A673 (cell line): Measurements from ENCODE around the gene PIGU. TPM values are rescaled to one million over a fixed set of nuclear protein-coding genes. Genes with fewer than 3 reads are reported as not detected.

ENCODE experiments used
- BruUV-seq: library from RNA; stranded (reverse); fragments of 400-500 nt; replicated peaks from 2 replicates; lab custom pipeline; 2021; lab: Mats Ljungman, UMichigan
- CTCF ChIA-PET: fragments of 300-600 bp; sonication (Branson Sonifier 250); formaldehyde crosslinking; loops from one replicate; lab custom pipeline; 2022; ENCODE audit warnings: antibody characterized with exemption; lab: Charles Lee
- POLR2A ChIA-PET: fragments of 300-600 bp; sonication (Branson Sonifier 250); formaldehyde crosslinking; loops from one replicate; lab custom pipeline; 2022; ENCODE audit warnings: antibody characterized with exemption; ENCODE audit not compliant: low non-redundant PET; lab: Charles Lee
- DNase-seq: peaks from one replicate; pipeline ENCODE4 v3.0.0-alpha.2; 2015; ENCODE audit warnings: low spot score
- H3K27ac ChIP-seq: fragments of 200-600 bp; sonication (generic); 2 replicates; pipeline ENCODE4 v1.5.1; 2016; ENCODE audit warnings: mixed run types, low read depth, mild to moderate bottlenecking, mixed read lengths, antibody characterized with exemption, low read length; ENCODE audit not compliant: poor library complexity, severe bottlenecking
- H3K27me3 ChIP-seq: fragments of 200-600 bp; sonication (generic); replicated peaks from 2 replicates; pipeline ENCODE4 v1.6.1; 2017; ENCODE audit warnings: mixed run types, low read depth, mild to moderate bottlenecking, mixed read lengths, antibody characterized with exemption, low read length; ENCODE audit not compliant: insufficient read depth, poor library complexity
- H3K36me3 ChIP-seq: fragments of 200-600 bp; sonication (generic); 2 replicates; pipeline ENCODE4 v1.6.1; 2016; ENCODE audit warnings: mixed run types, mild to moderate bottlenecking, mixed read lengths, antibody characterized with exemption, low read length; ENCODE audit not compliant: insufficient read depth, poor library complexity, severe bottlenecking
- H3K4me1 ChIP-seq: fragments of 200-600 bp; sonication (generic); 2 replicates; pipeline ENCODE4 v1.6.1; 2017; ENCODE audit warnings: mixed run types, mild to moderate bottlenecking, mixed read lengths, antibody characterized with exemption, low read length; ENCODE audit not compliant: insufficient read depth, poor library complexity, severe bottlenecking
- H3K4me3 ChIP-seq: fragments of 200-600 bp; sonication (generic); 2 replicates; pipeline ENCODE4 v1.5.1; 2016; ENCODE audit warnings: low read depth, mixed run types, mild to moderate bottlenecking, mixed read lengths, low read length; ENCODE audit not compliant: poor library complexity, severe bottlenecking
- H3K9me3 ChIP-seq: fragments of 200-600 bp; sonication (generic); 2 replicates; pipeline ENCODE4 v1.6.1; 2016; ENCODE audit warnings: mixed run types, low read depth, mild to moderate bottlenecking, mixed read lengths, antibody characterized with exemption, low read length; ENCODE audit not compliant: poor library complexity, severe bottlenecking
- EZH2 ChIP-seq: fragments of 200-600 bp; sonication (generic); IDR thresholded peaks from 2 replicates; pipeline ENCODE4 v1.6.1; 2017; ENCODE audit warnings: borderline replicate concordance, low read depth, mild to moderate bottlenecking, mixed read lengths, antibody characterized with exemption, low read length; ENCODE audit not compliant: poor library complexity, severe bottlenecking
- intact Hi-C: fragments of 100-400 bp; cut with micrococcal nuclease; formaldehyde crosslinking; loops from one replicate; pipeline ENCODE4 v1.10.0; 2022; ENCODE audit not compliant: unreplicated experiment
- total RNA-seq: library from RNA; stranded (reverse); gene quantifications from 2 replicates; pipeline ENCODE4 v1.2.3, GENCODE V29; 2021
- TF ChIP-seq, protein P1 (sequence below): fragments of 300-800, 200-600 bp; sonication (generic); conservative IDR thresholded peaks from 2 replicates; pipeline ENCODE4 v1.5.1; 2017; ENCODE audit warnings: low read depth, mild to moderate bottlenecking, antibody characterized with exemption, low read length, moderate library complexity, mixed read lengths

Gene PIGU
- total RNA-seq, 1 experiment from 2014 or later: 31.4 TPM

DNA sequence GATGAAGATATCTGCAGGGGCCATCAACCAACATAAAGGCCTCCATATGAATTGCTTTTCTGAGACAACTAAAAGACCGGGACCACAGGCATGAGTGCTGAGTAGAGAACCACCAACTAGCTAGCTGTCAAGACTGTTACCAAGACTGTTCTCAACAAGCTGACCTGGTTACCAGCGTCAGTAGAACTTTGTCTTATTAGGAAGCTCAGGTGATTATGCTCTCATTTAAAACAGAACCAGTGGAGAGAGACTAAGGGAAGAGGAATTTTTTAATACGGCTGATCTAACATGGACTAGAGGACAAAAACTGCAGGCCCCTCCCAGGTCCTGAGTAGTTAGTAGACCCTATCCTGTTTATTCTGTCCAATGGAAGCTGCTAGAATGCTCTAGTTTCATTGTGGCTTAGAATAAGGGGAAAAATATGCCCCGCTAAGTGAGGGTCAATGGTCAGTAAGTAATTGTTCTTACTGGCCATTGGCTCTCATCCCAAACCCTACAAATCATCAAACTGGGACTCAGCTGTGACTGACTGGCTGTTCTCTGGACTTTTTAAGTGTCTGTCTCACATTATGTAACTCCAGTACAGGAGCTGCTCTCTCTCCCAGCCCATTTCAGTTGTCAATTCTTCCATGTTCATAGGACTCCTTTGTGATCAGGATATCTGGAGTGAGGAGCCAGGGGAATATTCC lies 164.5 kb downstream of the PIGU start:
- CTCF ChIA-PET: no interaction called here
- H3K9me3 ChIP-seq: no peaks in the 10 kb centered on the region
- no peak overlapping the region for H3K27ac ChIP-seq
- BruUV-seq: no TSS peak
- POLR2A ChIA-PET: no interaction called here
- intact Hi-C loops: loop anchor here (10.0 kb wide), 1 partner anchor 318 kb away; no protein-coding TSS in a partner anchor
- DNase-seq: no peak
- peaks cover 20% of the 10 kb centered on the region for H3K36me3 ChIP-seq
- no peak overlapping the region for H3K4me3 ChIP-seq
- H3K4me1 ChIP-seq: peaks cover 3% of the 10 kb centered on the region
- no peaks in the 10 kb centered on the region for H3K27me3 ChIP-seq
- TF ChIP-seq, protein P1, sequence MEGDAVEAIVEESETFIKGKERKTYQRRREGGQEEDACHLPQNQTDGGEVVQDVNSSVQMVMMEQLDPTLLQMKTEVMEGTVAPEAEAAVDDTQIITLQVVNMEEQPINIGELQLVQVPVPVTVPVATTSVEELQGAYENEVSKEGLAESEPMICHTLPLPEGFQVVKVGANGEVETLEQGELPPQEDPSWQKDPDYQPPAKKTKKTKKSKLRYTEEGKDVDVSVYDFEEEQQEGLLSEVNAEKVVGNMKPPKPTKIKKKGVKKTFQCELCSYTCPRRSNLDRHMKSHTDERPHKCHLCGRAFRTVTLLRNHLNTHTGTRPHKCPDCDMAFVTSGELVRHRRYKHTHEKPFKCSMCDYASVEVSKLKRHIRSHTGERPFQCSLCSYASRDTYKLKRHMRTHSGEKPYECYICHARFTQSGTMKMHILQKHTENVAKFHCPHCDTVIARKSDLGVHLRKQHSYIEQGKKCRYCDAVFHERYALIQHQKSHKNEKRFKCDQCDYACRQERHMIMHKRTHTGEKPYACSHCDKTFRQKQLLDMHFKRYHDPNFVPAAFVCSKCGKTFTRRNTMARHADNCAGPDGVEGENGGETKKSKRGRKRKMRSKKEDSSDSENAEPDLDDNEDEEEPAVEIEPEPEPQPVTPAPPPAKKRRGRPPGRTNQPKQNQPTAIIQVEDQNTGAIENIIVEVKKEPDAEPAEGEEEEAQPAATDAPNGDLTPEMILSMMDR: no peak
- TF ChIP-seq EZH2: no peak

DNA sequence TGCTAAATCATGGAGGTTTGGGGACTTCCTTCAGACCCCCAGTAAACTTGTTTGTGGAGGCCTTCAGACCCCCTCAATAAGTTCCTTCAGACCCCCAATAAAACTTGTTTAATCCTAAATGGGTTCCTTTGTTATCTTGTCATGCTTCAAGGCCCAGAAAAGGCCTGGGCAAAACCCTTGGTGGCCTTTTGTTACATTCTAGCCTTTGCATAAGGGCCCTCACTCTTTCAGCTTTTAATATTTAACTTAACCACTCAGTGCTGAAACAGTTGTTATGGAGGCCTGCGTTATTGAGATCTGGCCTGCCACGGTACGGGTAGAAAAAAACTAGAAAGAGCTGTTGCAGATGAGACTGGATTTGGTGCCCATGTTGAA lies 165.0 kb downstream of the PIGU start:
- no peaks in the 10 kb centered on the region for H3K9me3 ChIP-seq
- no TSS peak for BruUV-seq
- POLR2A ChIA-PET: no interaction called here
- CTCF ChIA-PET: no interaction called here
- no peaks in the 10 kb centered on the region for H3K4me1 ChIP-seq
- TF ChIP-seq, protein P1: no peak
- no peak for TF ChIP-seq EZH2
- H3K36me3 ChIP-seq: peaks cover 21% of the 10 kb centered on the region
- H3K27ac ChIP-seq: no peak overlapping the region
- no peaks in the 10 kb centered on the region for H3K27me3 ChIP-seq
- no peak for DNase-seq
- no peak overlapping the region for H3K4me3 ChIP-seq
- intact Hi-C loops: loop anchor here (10.0 kb wide), 1 partner anchor 317 kb away; no protein-coding TSS in a partner anchor

DNA sequence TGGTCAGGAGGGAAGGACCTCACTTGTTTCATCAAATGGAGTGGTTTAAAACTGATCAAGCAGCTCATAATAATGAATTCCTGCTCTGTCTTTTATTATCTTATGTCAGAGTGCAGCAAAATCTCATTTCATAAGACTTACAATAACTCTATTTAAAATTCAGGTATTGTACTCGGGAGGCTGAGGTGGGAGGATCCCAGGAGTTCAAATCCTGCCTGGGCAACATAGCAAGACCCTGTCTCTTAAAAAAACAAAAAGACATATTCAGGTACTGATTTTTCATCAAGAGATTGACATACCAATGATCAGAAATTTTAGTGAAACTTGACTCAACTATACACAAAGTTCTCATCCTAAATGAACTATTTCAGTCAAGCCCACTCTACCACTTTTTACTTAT lies 166.3 kb downstream of the PIGU start:
- TF ChIP-seq, protein P1: no peak
- TF ChIP-seq EZH2: no peak
- no peak overlapping the region for H3K4me3 ChIP-seq
- H3K27me3 ChIP-seq: no peaks in the 10 kb centered on the region
- ChIA-PET CTCF (no interaction called here), POLR2A (no interaction called here)
- DNase-seq: no peak
- intact Hi-C loops: loop anchor here (10.0 kb wide), 1 partner anchor 316 kb away; no protein-coding TSS in a partner anchor
- H3K4me1 ChIP-seq: no peaks in the 10 kb centered on the region
- H3K9me3 ChIP-seq: no peaks in the 10 kb centered on the region
- H3K27ac ChIP-seq: no peak overlapping the region
- no TSS peak for BruUV-seq
- peaks cover 21% of the 10 kb centered on the region for H3K36me3 ChIP-seq

Other genes with a start within 250 kb of the PIGU start
- 142 and 144 TPM in 2 replicates for gene DYNLRB1, start 160.7 kb downstream of the PIGU start, total RNA-seq
- gene MAP1LC3A, start 118.4 kb downstream of the PIGU start, total RNA-seq: 16.4 and 16.9 TPM in 2 replicates
- gene TP53INP2, start 27.3 kb upstream of the PIGU start, total RNA-seq: 7.2 and 8.4 TPM in 2 replicates
- 39.9 and 41.2 TPM in 2 replicates for gene NCOA6, start 148.6 kb upstream of the PIGU start, total RNA-seq
- 14.1 and 15.3 TPM in 2 replicates for gene GGT7, start 195.8 kb upstream of the PIGU start, total RNA-seq
- 28.7 and 33.5 TPM in 2 replicates for gene ACSS2, start 199.5 kb upstream of the PIGU start, total RNA-seq